Measurements from ENCODE around the gene LPP.

Gene LPP

GRCh38 chr3:188749830-188750229 is 595.9 kb downstream of the LPP start:
- DNase-seq (ENCODE audit: low spot score): no peak

- no peak for DNase-seq (ENCODE audit: low spot score)
Measured at GRCh38 chr3:188750617-188751016, 596.7 kb downstream of the LPP start.

GRCh38 chr3:188752850-188753249 is 598.9 kb downstream of the LPP start:
- no peak for DNase-seq (ENCODE audit: low spot score)

GRCh38 chr3:188754267-188754666 is 600.3 kb downstream of the LPP start:
- no peak for DNase-seq (ENCODE audit: low spot score)

- no peak for DNase-seq (ENCODE audit: low spot score)
Measured at GRCh38 chr3:188756241-188756640, 602.3 kb downstream of the LPP start.

GRCh38 chr3:188759336-188760005 is 605.5 kb downstream of the LPP start:
- DNase-seq (ENCODE audit: low spot score): no peak

GRCh38 chr3:188760408-188760807 is 606.5 kb downstream of the LPP start:
- no peak for DNase-seq (ENCODE audit: low spot score)

- no peak for DNase-seq (ENCODE audit: low spot score)
Measured at GRCh38 chr3:188761439-188761838, 607.5 kb downstream of the LPP start.

GRCh38 chr3:188761964-188762363 is 608.0 kb downstream of the LPP start:
- DNase-seq (ENCODE audit: low spot score): no peak

GRCh38 chr3:188764609-188765008 is 610.7 kb downstream of the LPP start:
- DNase-seq (ENCODE audit: low spot score): no peak

- DNase-seq (ENCODE audit: low spot score): no peak
Measured at GRCh38 chr3:188769831-188770230, 615.9 kb downstream of the LPP start.

GRCh38 chr3:188772886-188773285 is 618.9 kb downstream of the LPP start:
- DNase-seq (ENCODE audit: low spot score): no peak

- no peak for DNase-seq (ENCODE audit: low spot score)
Measured at GRCh38 chr3:188775412-188775811, 621.5 kb downstream of the LPP start.

GRCh38 chr3:188776447-188776846 is 622.5 kb downstream of the LPP start:
- DNase-seq (ENCODE audit: low spot score): no peak

GRCh38 chr3:188778091-188778852 is 624.3 kb downstream of the LPP start:
- no peak for DNase-seq (ENCODE audit: low spot score)

GRCh38 chr3:188779281-188779980 is 625.5 kb downstream of the LPP start:
- DNase-seq (ENCODE audit: low spot score): no peak

- peak; percentile 18 for DNase-seq (ENCODE audit: low spot score)
Measured at GRCh38 chr3:188780193-188781147, 626.5 kb downstream of the LPP start.

- no peak for DNase-seq (ENCODE audit: low spot score)
Measured at GRCh38 chr3:188782613-188783124, 628.7 kb downstream of the LPP start.

GRCh38 chr3:188786424-188786823 is 632.5 kb downstream of the LPP start:
- DNase-seq (ENCODE audit: low spot score): no peak

GRCh38 chr3:188788621-188789081 is 634.7 kb downstream of the LPP start:
- no peak for DNase-seq (ENCODE audit: low spot score)

GRCh38 chr3:188789251-188789650 is 635.3 kb downstream of the LPP start:
- DNase-seq (ENCODE audit: low spot score): no peak

GRCh38 chr3:188791311-188791710 is 637.4 kb downstream of the LPP start:
- DNase-seq (ENCODE audit: low spot score): no peak

Data from putamen (tissue), 1 donor.